Measurements from ENCODE around the gene LRP3. TPM values are rescaled to one million over a fixed set of nuclear protein-coding genes. Genes with fewer than 3 reads are reported as not detected.

The LRP3 gene
- total and polyA plus RNA-seq, 2 experiments from 2014 or later = 3.5 to 62.7 TPM

DNA sequence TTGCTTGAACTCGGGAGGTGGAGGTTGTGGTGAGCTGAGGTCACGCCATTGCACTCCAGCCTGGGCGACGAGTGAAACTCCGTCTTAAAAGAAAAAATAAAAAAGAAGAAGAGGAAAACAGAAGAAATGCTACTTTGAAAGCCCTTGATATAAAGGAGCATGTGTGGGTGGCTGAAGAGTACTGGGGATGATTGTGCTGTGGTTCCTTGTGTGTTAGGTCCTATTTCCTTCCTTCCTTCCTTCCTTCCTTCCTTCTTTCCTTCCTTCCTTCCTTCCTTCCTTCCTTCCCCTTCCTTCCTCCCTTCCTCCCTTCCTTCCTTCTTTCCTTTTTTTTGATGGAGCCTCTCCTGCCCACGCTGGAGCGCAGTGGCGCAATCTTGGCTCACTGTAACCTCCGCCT, 47.9 kb upstream of the LRP3 start (continued):
- TF ChIP-seq, protein P1, sequence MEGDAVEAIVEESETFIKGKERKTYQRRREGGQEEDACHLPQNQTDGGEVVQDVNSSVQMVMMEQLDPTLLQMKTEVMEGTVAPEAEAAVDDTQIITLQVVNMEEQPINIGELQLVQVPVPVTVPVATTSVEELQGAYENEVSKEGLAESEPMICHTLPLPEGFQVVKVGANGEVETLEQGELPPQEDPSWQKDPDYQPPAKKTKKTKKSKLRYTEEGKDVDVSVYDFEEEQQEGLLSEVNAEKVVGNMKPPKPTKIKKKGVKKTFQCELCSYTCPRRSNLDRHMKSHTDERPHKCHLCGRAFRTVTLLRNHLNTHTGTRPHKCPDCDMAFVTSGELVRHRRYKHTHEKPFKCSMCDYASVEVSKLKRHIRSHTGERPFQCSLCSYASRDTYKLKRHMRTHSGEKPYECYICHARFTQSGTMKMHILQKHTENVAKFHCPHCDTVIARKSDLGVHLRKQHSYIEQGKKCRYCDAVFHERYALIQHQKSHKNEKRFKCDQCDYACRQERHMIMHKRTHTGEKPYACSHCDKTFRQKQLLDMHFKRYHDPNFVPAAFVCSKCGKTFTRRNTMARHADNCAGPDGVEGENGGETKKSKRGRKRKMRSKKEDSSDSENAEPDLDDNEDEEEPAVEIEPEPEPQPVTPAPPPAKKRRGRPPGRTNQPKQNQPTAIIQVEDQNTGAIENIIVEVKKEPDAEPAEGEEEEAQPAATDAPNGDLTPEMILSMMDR (conservative IDR thresholded peaks at IDR 0.05; ENCODE audit: low read depth in 2 of 2) = no peak
- TF ChIP-seq NANOG (IDR thresholded peaks at IDR 0.05; ENCODE audit: borderline replicate concordance) (no peak), JUNB (IDR thresholded peaks at IDR 0.05; ENCODE audit: unreplicated experiment) (no peak), ZNF114 (CRISPR knock-in tag; IDR thresholded peaks at IDR 0.05) (no peak)

- Histone ChIP-seq H3K36me3 (ENCODE audit: insufficient read depth) (no peaks in the 10 kb centered on the region), H3K4me2 (no peak overlapping the region), H3K79me2 (replicated peaks; ENCODE audit: insufficient read depth) (no peaks in the 10 kb centered on the region), H3K27me3 (ENCODE audit: insufficient read depth) (no peaks in the 10 kb centered on the region), H4K20me1 (replicated peaks; ENCODE audit: insufficient read depth) (no peaks in the 10 kb centered on the region), H3F3A (replicated peaks; ENCODE audit: low read depth) (no peaks in the 10 kb centered on the region), H3K4me3 (no peak overlapping the region), H3K4me1 (ENCODE audit: insufficient read depth) (no peaks in the 10 kb centered on the region), H3K9me2 (ENCODE audit: insufficient read depth) (no peaks in the 10 kb centered on the region), H3K27ac (ENCODE audit: low read depth) (no peak overlapping the region), H2AFZ (peak overlapping the region; percentile 43; the same call in 1 of the 2 replicates)
- Mint-ChIP-seq H3K4me3 (no peak overlapping the region), H3K27me3 (ENCODE audit: insufficient read depth, low read depth, poor library complexity) (peaks cover 6% of the 10 kb centered on the region), H3K4me1 (no peaks in the 10 kb centered on the region), H3K9me3 (no peaks in the 10 kb centered on the region; the same call in 2 of the 3 replicates), H3K36me3 (ENCODE audit: low read depth) (no peaks in the 10 kb centered on the region), H3K27ac (no peak overlapping the region)
- ATAC-seq (no peak), DNase-seq (ENCODE audit: low spot score) (no peak)
- TF ChIP-seq POLR2AphosphoS5 (IDR thresholded peaks at IDR 0.05; ENCODE audit: low read depth) = no peak
- TF ChIP-seq, protein P1 (conservative IDR thresholded peaks at IDR 0.05; ENCODE audit: low read depth in 2 of 2) = peak in 1 of 2 experiments; percentile 18; a peak in 1 of 4 replicates
Measured at GRCh38 chr19:33147538-33147937, 46.6 kb upstream of the LRP3 start.

DNA sequence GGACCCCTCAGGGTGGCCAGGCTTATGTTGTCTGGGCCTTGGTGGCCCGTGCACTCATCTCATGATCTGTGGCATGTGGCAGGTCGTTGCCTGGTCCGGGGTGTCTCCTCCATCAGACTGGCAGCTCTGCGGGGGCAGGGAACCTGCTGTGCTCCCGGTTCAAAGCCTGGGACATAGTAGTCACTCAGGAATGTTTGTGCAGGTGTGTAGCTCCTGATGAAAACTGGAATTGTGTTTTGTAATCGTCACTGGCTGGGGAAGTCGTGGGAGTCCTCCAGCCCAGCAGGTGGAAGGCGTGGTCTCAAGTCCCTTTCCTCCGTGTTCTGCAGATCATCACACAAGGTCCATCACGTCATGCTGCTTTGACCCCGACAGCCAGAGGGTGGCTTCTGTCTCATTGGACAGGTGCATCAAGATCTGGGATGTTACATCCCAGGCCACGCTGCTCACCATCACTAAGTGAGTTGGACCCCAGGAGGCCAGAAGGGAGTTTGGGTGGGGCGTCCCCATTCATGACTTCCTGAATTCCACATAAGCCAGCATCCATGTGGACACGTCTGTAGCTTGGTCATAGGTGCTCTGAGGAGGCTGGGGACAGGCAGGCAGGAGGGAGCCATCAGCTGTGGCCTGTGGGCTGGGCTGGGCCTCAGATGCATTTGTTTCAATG, 43.1 kb upstream of the LRP3 start:
- H3F3A ChIP-seq (replicated peaks; ENCODE audit: low read depth) = no peaks in the 10 kb centered on the region
- H3K27ac ChIP-seq (ENCODE audit: low read depth) = no peak overlapping the region
- H2AFZ ChIP-seq = no peak overlapping the region
- H3K36me3 ChIP-seq (ENCODE audit: insufficient read depth) = no peaks in the 10 kb centered on the region
- H3K36me3 Mint-ChIP-seq (ENCODE audit: low read depth) = no peaks in the 10 kb centered on the region
- no peaks in the 10 kb centered on the region for H3K27me3 ChIP-seq (ENCODE audit: insufficient read depth)
- H3K27ac Mint-ChIP-seq = no peak overlapping the region
- no peak overlapping the region for H3K4me2 ChIP-seq
- DNase-seq (ENCODE audit: low spot score) = no peak
- no peak for ATAC-seq
- H3K79me2 ChIP-seq (replicated peaks; ENCODE audit: insufficient read depth) = no peaks in the 10 kb centered on the region
- H4K20me1 ChIP-seq (replicated peaks; ENCODE audit: insufficient read depth) = no peaks in the 10 kb centered on the region
- no peak overlapping the region for H3K4me3 Mint-ChIP-seq
- no peaks in the 10 kb centered on the region for H3K4me1 Mint-ChIP-seq
- no peaks in the 10 kb centered on the region; the same call in 2 of the 3 replicates for H3K9me3 Mint-ChIP-seq
- H3K27me3 Mint-ChIP-seq (ENCODE audit: insufficient read depth, low read depth, poor library complexity) = peaks cover 7% of the 10 kb centered on the region
- H3K4me1 ChIP-seq (ENCODE audit: insufficient read depth) = no peaks in the 10 kb centered on the region
- H3K9me2 ChIP-seq (ENCODE audit: insufficient read depth) = no peaks in the 10 kb centered on the region
- H3K4me3 ChIP-seq = no peak overlapping the region
- TF ChIP-seq EZH2phosphoT487 (IDR thresholded peaks at IDR 0.05; ENCODE audit: unreplicated experiment) (no peak), ZNF331 (CRISPR knock-in tag; IDR thresholded peaks at IDR 0.05; ENCODE audit: low read depth) (no peak), ZNF114 (CRISPR knock-in tag; IDR thresholded peaks at IDR 0.05) (no peak)
- TF ChIP-seq, protein P1 (conservative IDR thresholded peaks at IDR 0.05; ENCODE audit: low read depth in 2 of 2) = no peak
